Left hindlimb (tissue), 1 donor: ENCODE measurements around the gene CDK5RAP2.
"Not testable (repeated sequence)": the region's sequence is repeated elsewhere in the genome, so short reads cannot be mapped to it uniquely, and the experiment has no call there.

Source experiments
- DNase-seq: peaks from one replicate; pipeline ENCODE4 v3.0.0-alpha.2; 2018

CDK5RAP2 gene

GRCh38 chr9:120542701-120543490 lies 37.1 kb downstream of the CDK5RAP2 start:
- DNase-seq = no peak

GRCh38 chr9:120541921-120542320 lies 38.0 kb downstream of the CDK5RAP2 start:
- DNase-seq = no peak

GRCh38 chr9:120539951-120540350 lies 40.0 kb downstream of the CDK5RAP2 start:
- no peak for DNase-seq

GRCh38 chr9:120538339-120538738 lies 41.6 kb downstream of the CDK5RAP2 start:
- DNase-seq = no peak

GRCh38 chr9:120536949-120537640 lies 42.9 kb downstream of the CDK5RAP2 start:
- DNase-seq = no peak

- DNase-seq = no peak
Observed at GRCh38 chr9:120536094-120536493, 43.9 kb downstream of the CDK5RAP2 start.

- no peak for DNase-seq
Observed at GRCh38 chr9:120534266-120534665, 45.7 kb downstream of the CDK5RAP2 start.

- no peak for DNase-seq
Observed at GRCh38 chr9:120532891-120533290, 47.1 kb downstream of the CDK5RAP2 start.

- peak; percentile 34 for DNase-seq
Observed at GRCh38 chr9:120532475-120532874, 47.5 kb downstream of the CDK5RAP2 start.

GRCh38 chr9:120531683-120532300 lies 48.2 kb downstream of the CDK5RAP2 start:
- no peak for DNase-seq

- not testable (repeated sequence) for DNase-seq
Observed at GRCh38 chr9:120530220-120530832, 49.6 kb downstream of the CDK5RAP2 start.

GRCh38 chr9:120528829-120529228 lies 51.1 kb downstream of the CDK5RAP2 start:
- no peak for DNase-seq

- DNase-seq = no peak
Observed at GRCh38 chr9:120528327-120528726, 51.6 kb downstream of the CDK5RAP2 start.

GRCh38 chr9:120526534-120526933 lies 53.4 kb downstream of the CDK5RAP2 start:
- no peak for DNase-seq

GRCh38 chr9:120524863-120525262 lies 55.1 kb downstream of the CDK5RAP2 start:
- DNase-seq = no peak

GRCh38 chr9:120524038-120524437 lies 55.9 kb downstream of the CDK5RAP2 start:
- DNase-seq = no peak

- no peak for DNase-seq
Observed at GRCh38 chr9:120522558-120522957, 57.4 kb downstream of the CDK5RAP2 start.

- DNase-seq = no peak
Observed at GRCh38 chr9:120522032-120522431, 57.9 kb downstream of the CDK5RAP2 start.

- no peak for DNase-seq
Observed at GRCh38 chr9:120521101-120521500, 58.9 kb downstream of the CDK5RAP2 start.

GRCh38 chr9:120515996-120516395 lies 64.0 kb downstream of the CDK5RAP2 start:
- DNase-seq = not testable (repeated sequence)

- not testable (repeated sequence) for DNase-seq
Observed at GRCh38 chr9:120515481-120515880, 64.5 kb downstream of the CDK5RAP2 start.

GRCh38 chr9:120514405-120514804 lies 65.6 kb downstream of the CDK5RAP2 start:
- no peak for DNase-seq

- no peak for DNase-seq
Observed at GRCh38 chr9:120513825-120514396, 66.1 kb downstream of the CDK5RAP2 start.
